Activated T-cell treated with anti-CD3 and anti-CD28 coated beads, Interleukin-2, amount 50 U/mL, for 4 hours (primary cell): ENCODE results near the gene GRB10. TPM values are rescaled to one million over a fixed set of nuclear protein-coding genes. Genes with fewer than 3 reads are reported as not detected.

Experiments
- ATAC-seq, 2 donors: fragments of 200-7000 bp; cut with Tn5 transposase; one replicate each; pipeline ENCODE4 v1.10.0; 2021
- DNase-seq: peaks from one replicate; pipeline ENCODE4 v3.0.0-alpha.2; 2020
- H3K27me3 Mint-ChIP-seq: one replicate; pipeline ENCODE4 v1.8.0; 2021; ENCODE audit warnings: low read depth, mixed read lengths
- H3K36me3 Mint-ChIP-seq: one replicate; pipeline ENCODE4 v1.8.0; 2022; ENCODE audit warnings: mixed read lengths; ENCODE audit not compliant: insufficient read depth
- H3K4me1 Mint-ChIP-seq: one replicate; pipeline ENCODE4 v1.8.0; 2021; ENCODE audit warnings: low read depth, mixed read lengths
- H3K4me3 Mint-ChIP-seq: one replicate; pipeline ENCODE4 v1.8.0; 2021; ENCODE audit warnings: mild to moderate bottlenecking, moderate library complexity, mixed read lengths
- H3K9me3 Mint-ChIP-seq: one replicate; pipeline ENCODE4 v1.8.0; 2021; ENCODE audit warnings: mixed read lengths
- total RNA-seq, 3 donors: library from RNA; stranded (reverse); gene quantifications; one replicate each; pipeline ENCODE4 v1.2.1, GENCODE V29; 2021

GRB10 gene
- total RNA-seq, 3 donors from 2014 or later: 1.3 to 3.7 (median 3.3) TPM

DNA sequence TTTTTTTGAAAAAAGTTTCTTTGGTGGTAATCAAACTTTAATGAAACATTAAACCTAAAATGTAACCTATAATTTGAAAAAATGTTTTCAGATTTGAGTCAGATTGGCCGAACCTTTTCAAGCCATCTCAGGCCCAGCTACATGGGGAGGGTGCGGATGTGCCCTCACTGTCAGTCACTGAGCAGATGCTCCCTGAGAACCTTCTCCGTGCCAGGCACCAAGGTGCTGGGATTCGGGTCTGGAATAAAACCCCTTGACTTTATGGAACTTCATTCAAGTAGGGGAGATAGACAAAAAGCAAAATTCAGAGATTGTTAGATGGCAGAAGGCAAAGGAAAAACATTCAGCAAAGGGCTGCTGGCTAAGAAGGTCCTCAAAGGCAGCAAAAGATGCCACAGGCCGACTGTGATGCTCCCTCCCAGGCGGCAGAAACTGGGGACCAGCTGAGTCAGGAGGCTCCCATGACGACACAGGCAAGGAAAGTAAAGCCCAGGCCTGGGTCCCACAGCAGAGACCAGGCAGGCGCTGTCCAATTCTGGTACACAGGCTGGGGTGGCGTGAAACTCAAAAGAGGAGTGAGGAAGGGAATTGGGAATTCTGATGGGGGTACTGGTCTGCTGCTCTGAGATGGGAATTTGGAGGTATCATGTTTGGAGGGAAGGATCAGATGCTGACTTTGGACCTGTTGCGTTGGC, 135.3 kb downstream of the GRB10 start:
- Mint-ChIP-seq H3K4me1 (peaks cover 1% of the 10 kb centered on the region), H3K4me3 (no peak overlapping the region), H3K9me3 (no peaks in the 10 kb centered on the region), H3K36me3 (peaks cover 3% of the 10 kb centered on the region), H3K27me3 (no peaks in the 10 kb centered on the region)
- no peak for ATAC-seq
- DNase-seq: no peak

DNA sequence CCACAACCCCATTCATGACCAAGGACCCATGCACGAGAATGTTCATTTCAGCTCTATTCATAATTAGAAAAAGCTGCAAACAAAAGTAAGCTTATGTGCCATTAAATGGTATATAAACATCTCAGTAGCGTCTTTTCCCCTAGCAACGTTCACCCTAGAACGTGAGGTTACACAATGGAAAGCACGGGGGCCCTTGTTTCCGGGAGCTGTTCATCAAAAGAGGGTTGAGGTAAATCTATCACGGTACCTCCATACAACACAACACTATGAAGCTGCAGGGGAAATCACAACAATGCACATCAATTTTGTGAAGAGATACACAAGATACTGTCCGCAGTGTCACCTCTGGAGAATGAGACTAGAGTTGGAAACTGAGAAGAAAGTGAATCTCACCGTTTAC, 136.6 kb downstream of the GRB10 start:
- no peak overlapping the region for H3K4me3 Mint-ChIP-seq
- peaks cover 3% of the 10 kb centered on the region for H3K36me3 Mint-ChIP-seq
- DNase-seq: no peak
- H3K4me1 Mint-ChIP-seq: peaks cover 1% of the 10 kb centered on the region
- H3K9me3 Mint-ChIP-seq: no peaks in the 10 kb centered on the region
- no peak for ATAC-seq
- no peaks in the 10 kb centered on the region for H3K27me3 Mint-ChIP-seq

DNA sequence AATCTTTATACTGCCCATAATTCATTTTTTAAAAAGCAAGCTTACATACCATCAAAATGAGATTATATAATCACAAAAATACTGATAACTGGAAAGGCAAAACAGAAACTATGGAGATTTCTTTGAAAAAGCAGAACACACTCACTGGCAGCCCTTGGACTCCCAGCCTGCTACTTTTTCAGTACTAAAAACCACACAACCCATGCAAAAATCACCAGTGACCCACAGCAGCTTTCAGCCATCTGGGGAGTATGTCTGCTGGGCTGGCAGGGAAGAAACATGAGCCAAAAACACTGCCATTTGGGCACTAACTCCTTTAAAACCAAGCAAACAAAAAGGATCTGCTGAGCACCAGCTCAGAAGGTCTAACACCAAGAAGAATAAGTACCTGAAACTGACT, 137.5 kb downstream of the GRB10 start:
- H3K9me3 Mint-ChIP-seq: no peaks in the 10 kb centered on the region
- H3K4me3 Mint-ChIP-seq: no peak overlapping the region
- ATAC-seq (no peak), DNase-seq (no peak)
- H3K27me3 Mint-ChIP-seq: no peaks in the 10 kb centered on the region
- peaks cover 1% of the 10 kb centered on the region for H3K4me1 Mint-ChIP-seq
- peaks cover 3% of the 10 kb centered on the region for H3K36me3 Mint-ChIP-seq

DNA sequence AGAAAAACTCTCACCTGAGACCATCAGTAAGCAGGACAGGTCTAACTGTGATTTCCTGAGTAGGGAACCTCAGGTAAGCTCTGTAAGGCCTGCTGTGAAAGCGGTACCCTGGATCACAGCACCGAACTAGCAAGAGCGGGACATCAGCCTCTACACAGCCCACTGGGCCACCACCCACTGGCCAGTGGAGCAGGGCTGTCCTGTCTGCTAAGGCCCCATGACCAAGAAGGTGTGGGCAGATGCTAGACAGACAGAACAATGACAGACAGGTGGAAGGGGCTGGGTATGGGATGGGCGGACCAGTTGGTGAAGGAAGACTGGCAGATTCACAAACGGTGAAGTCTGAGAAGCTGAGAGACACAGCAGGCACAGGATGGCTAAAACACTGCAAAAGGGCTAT, 138.1 kb downstream of the GRB10 start:
- Mint-ChIP-seq H3K4me3 (no peak overlapping the region), H3K4me1 (peaks cover 1% of the 10 kb centered on the region), H3K27me3 (no peaks in the 10 kb centered on the region), H3K9me3 (no peaks in the 10 kb centered on the region), H3K36me3 (peaks cover 5% of the 10 kb centered on the region)
- DNase-seq: no peak
- no peak for ATAC-seq

DNA sequence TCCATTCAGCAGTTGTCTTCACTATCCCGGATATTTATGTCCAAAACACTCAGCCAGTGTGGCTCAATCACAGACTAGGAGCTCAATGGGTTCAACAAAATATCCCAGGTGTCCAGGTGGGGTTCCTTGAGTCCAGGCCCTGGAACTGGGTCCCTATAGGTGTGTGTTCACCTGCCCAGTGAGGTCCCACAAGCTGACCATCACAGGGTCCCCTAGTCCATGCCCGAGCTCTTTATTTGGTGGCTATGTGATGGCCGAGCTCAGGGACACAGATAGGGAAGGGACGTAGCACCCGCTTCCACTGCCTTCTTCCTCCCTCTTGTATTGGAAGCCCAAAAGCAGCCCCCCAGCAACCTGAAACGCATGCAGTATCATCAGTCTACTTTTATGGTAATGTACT, 138.6 kb downstream of the GRB10 start:
- ATAC-seq (no peak), DNase-seq (no peak)
- H3K4me3 Mint-ChIP-seq: no peak overlapping the region
- H3K9me3 Mint-ChIP-seq: no peaks in the 10 kb centered on the region
- peaks cover 2% of the 10 kb centered on the region for H3K36me3 Mint-ChIP-seq
- no peaks in the 10 kb centered on the region for H3K27me3 Mint-ChIP-seq
- peaks cover 1% of the 10 kb centered on the region for H3K4me1 Mint-ChIP-seq

DNA sequence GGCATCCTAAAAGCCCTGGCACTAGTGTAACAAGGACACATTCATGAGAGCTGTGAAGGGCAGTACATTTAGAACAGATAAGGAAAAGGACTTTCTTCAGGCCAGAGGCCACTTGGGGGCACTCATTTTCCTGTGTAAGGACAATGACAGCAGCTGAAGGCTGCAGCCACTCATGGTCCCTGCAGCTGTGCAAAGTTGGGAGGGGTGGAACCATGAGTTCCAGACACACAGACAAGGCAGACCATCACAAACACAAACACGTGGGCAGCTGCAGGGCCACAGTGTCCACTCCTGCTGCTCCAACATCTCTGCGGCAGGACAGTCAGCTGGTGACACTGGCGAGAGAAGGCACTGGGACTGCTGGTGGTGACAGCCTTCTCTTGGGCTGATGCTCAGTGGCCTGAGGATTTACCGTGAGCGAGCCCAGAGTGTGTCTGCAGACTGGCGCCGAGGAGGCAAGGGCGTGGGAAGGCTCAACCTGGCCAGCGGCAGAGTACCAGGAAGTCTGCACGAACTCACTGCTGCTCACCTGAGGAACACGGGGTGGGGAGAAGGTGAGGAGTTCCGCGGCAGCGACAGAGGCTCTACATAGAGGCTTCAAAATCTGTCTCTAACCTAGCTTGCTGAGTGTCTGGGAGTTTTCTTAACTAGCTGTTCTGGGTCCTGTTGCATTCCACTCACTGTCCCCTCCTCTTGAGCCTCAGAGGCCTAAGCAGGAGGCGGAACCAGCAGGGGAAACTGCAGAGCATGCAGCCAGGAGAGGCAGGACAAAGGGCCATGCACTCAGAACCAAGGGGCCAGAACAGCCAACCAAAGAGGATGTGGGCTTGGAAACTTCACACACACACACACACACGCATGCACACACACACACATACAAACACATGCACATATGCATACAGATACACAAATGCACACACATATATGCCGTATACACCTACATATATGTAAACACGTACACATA, 141.0 kb downstream of the GRB10 start:
- H3K27me3 Mint-ChIP-seq: no peaks in the 10 kb centered on the region
- H3K4me3 Mint-ChIP-seq: no peak overlapping the region
- no peak for DNase-seq
- H3K36me3 Mint-ChIP-seq: peaks cover 4% of the 10 kb centered on the region
- H3K9me3 Mint-ChIP-seq: no peaks in the 10 kb centered on the region
- H3K4me1 Mint-ChIP-seq: peaks cover 1% of the 10 kb centered on the region
- ATAC-seq: no peak

DNA sequence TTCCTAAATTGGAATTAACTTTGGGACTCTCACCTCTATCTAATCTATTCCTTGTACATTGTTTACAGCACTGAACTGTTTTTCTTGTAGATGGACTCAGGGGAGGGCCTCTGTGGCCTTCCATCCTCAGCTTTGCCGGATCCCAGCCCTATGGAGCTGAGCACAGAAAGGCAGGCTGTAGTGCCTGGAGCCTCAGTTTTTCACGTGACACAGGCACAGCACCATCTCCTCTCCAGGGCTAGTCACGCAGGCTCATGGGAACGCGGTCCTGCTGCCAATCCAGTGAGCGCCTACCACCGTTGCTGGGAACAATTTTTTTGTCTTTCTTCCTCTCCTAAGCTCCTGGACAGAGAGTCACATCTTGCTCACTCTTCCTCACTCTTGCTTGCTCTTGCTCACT, 141.9 kb downstream of the GRB10 start:
- Mint-ChIP-seq H3K9me3 (no peaks in the 10 kb centered on the region), H3K27me3 (no peaks in the 10 kb centered on the region), H3K4me3 (no peak overlapping the region), H3K36me3 (peaks cover 4% of the 10 kb centered on the region), H3K4me1 (no peaks in the 10 kb centered on the region)
- ATAC-seq (no peak), DNase-seq (no peak)

DNA sequence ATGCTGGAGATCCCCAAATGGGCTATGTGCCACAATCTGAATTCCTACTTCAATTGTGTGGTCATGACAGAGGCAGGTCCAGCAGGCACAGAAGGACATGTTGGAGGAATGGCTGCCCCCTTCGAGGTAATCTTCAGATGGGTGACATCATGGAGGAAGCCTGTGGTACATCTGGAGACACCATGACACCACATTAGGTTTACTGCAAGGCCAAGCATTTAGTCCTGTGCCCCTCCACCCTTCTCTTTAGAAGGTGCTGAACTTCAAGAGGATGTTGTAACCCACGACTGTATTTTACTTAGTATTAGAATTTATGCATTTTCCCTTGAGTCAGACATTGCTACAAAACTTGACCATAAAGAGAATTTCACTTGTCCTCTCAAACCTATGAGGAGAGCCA, 142.4 kb downstream of the GRB10 start:
- Mint-ChIP-seq H3K27me3 (peaks cover 3% of the 10 kb centered on the region), H3K4me3 (no peak overlapping the region), H3K4me1 (no peaks in the 10 kb centered on the region), H3K36me3 (peaks cover 4% of the 10 kb centered on the region), H3K9me3 (no peaks in the 10 kb centered on the region)
- DNase-seq: no peak
- no peak for ATAC-seq

DNA sequence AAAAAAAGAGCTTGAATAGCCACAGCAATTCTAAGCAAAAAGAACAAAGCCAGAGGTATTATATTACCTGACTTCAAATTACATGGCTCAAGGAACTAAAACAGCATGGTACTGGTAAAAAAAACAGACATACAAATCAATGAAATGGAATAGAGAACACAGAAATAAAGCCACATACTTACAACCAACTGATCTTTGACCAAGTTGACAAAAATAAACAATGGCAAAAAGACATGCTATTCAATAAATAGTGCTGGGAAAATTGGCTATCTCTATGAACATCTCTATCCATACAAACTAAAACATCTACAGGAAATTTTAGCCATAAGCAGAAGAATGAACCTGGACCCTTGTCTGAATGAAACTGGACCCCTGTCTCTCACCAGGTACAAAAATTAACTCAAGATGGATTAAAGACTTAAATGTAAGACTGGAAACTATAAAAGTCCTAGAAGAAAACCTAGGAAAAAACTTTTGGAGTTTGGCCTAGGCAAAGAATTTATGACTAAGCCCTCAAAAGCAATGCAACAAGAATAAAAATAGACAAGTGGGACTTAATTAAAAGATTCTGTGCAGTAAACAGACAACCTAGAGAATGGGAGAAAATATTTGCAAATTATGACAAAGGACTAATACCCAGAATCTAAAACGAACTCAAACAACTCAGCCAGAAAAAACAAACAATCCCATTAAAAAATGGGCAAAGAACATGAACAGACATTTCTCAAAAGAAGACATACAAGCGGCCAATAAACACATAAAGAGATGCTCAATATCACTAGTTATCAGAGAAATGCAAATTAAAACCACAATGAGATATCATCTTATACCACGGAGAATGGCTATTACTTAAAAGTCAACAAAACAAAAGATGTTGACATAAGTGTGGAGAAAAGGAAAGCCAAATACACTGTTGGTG, 144.7 kb downstream of the GRB10 start:
- DNase-seq (no peak), ATAC-seq (no peak)
- peaks cover 14% of the 10 kb centered on the region for H3K27me3 Mint-ChIP-seq
- H3K4me1 Mint-ChIP-seq: peaks cover 2% of the 10 kb centered on the region
- H3K36me3 Mint-ChIP-seq: peaks cover 4% of the 10 kb centered on the region
- H3K9me3 Mint-ChIP-seq: peaks cover 4% of the 10 kb centered on the region
- H3K4me3 Mint-ChIP-seq: no peak overlapping the region

DNA sequence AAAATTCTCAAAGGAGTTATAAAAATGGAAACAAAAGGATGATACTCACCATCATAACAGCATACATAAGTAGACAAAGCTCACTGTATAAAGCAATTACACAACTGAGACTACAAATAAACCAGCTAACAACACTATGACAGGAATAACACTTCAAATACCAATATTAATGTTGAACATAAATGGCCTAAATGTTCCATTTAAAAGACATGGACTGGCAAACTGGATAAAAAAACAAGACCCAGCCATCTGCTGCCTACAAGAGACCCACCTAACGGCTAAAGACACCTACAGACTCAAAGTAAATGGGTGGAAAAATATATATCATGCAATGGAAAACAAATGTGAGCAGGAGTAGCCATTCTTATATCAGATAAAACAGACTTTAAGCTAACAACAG, 148.3 kb downstream of the GRB10 start:
- Mint-ChIP-seq H3K27me3 (peaks cover 15% of the 10 kb centered on the region), H3K36me3 (peaks cover 2% of the 10 kb centered on the region), H3K4me1 (peaks cover 3% of the 10 kb centered on the region), H3K4me3 (no peak overlapping the region), H3K9me3 (peaks cover 4% of the 10 kb centered on the region)
- DNase-seq (no peak), ATAC-seq (no peak)

DNA sequence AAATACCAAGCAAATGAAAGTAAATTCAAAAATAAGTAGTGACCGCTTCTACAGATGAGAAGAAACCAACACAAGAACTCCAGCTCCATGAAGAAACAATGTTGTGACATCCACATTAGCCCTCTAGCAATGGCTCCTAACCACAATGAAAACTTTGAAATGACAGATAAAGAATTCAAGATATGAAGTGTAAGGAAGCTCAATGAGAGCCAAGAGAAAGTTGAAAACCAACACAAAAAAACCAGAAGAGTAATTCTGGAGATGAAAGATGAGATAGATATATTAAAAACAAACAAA, 149.3 kb downstream of the GRB10 start:
- Mint-ChIP-seq H3K36me3 (no peaks in the 10 kb centered on the region), H3K4me3 (no peak overlapping the region), H3K27me3 (peaks cover 15% of the 10 kb centered on the region), H3K4me1 (peaks cover 3% of the 10 kb centered on the region), H3K9me3 (peaks cover 4% of the 10 kb centered on the region)
- ATAC-seq (no peak), DNase-seq (no peak)

DNA sequence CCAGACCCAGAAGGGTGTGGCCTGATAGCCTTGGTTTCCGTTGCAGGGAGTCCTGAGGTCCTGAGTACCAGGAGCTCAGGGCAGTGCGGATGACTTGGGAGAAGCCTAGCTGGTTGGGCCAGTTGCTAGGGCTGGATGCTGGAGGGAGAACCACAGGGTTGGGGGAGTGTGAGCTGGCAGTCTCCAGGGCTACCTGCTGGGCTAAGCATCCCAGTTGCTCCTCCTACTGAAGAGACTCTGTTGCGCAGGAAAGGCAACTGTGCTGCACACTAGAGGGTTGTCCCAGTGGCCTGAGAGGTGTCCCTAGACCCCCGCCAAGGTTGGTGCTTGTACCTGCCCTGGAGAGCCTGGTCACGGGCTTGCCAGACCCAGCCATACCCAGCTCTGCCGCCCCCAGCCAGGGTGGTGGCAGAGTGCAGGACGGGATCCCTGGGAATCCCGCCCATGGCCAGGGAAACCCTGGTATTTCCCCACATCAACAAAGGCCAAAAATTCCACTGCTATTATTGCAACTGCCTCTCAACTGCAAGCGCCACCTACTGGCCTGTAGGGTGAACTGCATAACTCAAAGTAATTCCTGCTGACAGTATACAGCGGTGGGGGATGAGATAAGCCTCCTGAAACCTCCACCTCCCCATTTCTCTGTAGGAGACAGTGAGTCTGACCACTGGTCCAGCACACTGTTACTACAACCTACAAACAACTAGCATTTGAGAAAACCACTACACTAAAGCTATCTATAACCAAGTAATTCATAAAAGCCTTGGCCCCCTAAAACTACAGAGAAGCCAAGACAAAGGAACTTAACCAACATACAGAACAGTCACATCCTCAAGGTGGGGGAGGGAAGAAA, 149.9 kb downstream of the GRB10 start:
- no peaks in the 10 kb centered on the region for H3K36me3 Mint-ChIP-seq
- peak; percentile 70 to 87 for ATAC-seq
- H3K9me3 Mint-ChIP-seq: peaks cover 4% of the 10 kb centered on the region
- H3K27me3 Mint-ChIP-seq: peaks cover 17% of the 10 kb centered on the region
- DNase-seq: peak; percentile 53
- H3K4me3 Mint-ChIP-seq: no peak overlapping the region
- H3K4me1 Mint-ChIP-seq: peaks cover 3% of the 10 kb centered on the region

DNA sequence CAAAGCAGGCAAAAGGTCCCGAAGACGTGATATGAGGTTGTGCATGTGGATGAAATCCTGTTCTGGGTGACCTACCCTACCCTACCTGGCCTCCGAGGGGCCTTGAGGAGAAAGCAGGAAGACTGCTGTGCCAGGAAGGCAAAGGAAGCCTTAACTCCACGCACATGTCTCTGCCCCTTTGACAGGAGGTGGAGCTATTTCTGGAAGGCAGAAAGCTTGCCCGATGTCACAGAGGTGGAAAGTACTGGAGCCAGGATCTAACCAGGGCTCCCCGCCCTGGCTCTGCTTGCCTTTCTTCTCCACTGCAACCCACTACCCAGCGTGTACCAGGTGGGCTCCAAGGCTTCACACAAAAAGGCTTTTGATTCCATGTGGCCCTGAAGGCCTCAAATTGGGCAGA, 151.1 kb downstream of the GRB10 start:
- H3K4me3 Mint-ChIP-seq: no peak overlapping the region
- peaks cover 3% of the 10 kb centered on the region for H3K4me1 Mint-ChIP-seq
- peaks cover 4% of the 10 kb centered on the region for H3K9me3 Mint-ChIP-seq
- no peak for ATAC-seq
- no peak for DNase-seq
- H3K27me3 Mint-ChIP-seq: peaks cover 18% of the 10 kb centered on the region
- H3K36me3 Mint-ChIP-seq: no peaks in the 10 kb centered on the region
